ENCODE measurements around the gene RNF32.

GRCh38 chr7:156684251-156684650, 43.7 kb downstream of the RNF32 start:
- no peak for TF ChIP-seq CTCF (conservative IDR thresholded peaks at IDR 0.05)
- TF ChIP-seq EZH2 (IDR thresholded peaks at IDR 0.05; ENCODE audit: low read depth): no peak

All from PC-9 (cell line).